GM12878 (cell line): ENCODE results near the gene ANKRD60. TPM values are rescaled to one million over a fixed set of nuclear protein-coding genes. Genes with fewer than 3 reads are reported as not detected.

ENCODE experiments used
- ATAC-seq: fragments of 200-7000 bp; cut with Tn5 transposase; 3 replicates; pipeline ENCODE4 v1.9.1; 2020; ENCODE audit warnings: mild to moderate bottlenecking, moderate library complexity
- BruUV-seq: library from RNA; stranded (reverse); fragments of 400-500 nt; replicated peaks from 2 replicates; lab custom pipeline; 2021; lab: Mats Ljungman, UMichigan
- CTCF ChIA-PET: fragments of 300-600 bp; sonication (Branson Sonifier 250); formaldehyde crosslinking; extraction: SDS; loops from one replicate; lab custom pipeline; 2021; ENCODE audit warnings: inconsistent platforms; lab: Yijun Ruan, JAX
- POLR2A ChIA-PET: fragments of 350-600 bp; formaldehyde crosslinking; extraction: SDS; loops from one replicate; lab custom pipeline; 2021; ENCODE audit warnings: inconsistent platforms; lab: Charles Lee
- RAD21 ChIA-PET: fragments of 300-600 bp; sonication (Branson Sonifier 250); formaldehyde crosslinking; loops from one replicate; lab custom pipeline; 2023; ENCODE audit warnings: antibody characterized with exemption; ENCODE audit not compliant: unreplicated experiment; lab: Charles Lee
- SMC1A ChIA-PET: fragments of 300-600 bp; sonication (Branson Sonifier 250); formaldehyde crosslinking; loops from one replicate; lab custom pipeline; 2023; ENCODE audit not compliant: unreplicated experiment, uncharacterized antibody; lab: Charles Lee
- DNase-seq: peaks from one replicate; pipeline ENCODE4 v3.0.0-alpha.2; 2011; ENCODE audit warnings: low read depth, low spot score
- FAIRE-seq: peaks from 3 replicates; lab custom pipeline; 2011; peaks lifted over from hg19 to GRCh38; lab: Jason Lieb, UNC
- H2AFZ ChIP-seq: 2 replicates; pipeline ENCODE4 v1.6.0; 2011; ENCODE audit warnings: low read depth, low read length, control low read depth; ENCODE audit not compliant: control insufficient read depth
- H3K27ac ChIP-seq: 2 replicates; pipeline ENCODE4 v1.5.1; 2011; ENCODE audit warnings: control low read depth; ENCODE audit not compliant: control insufficient read depth, insufficient read depth
- H3K27me3 ChIP-seq, 2 experiments: replicated peaks in 1 of 2; 2 replicates each; pipeline versions ENCODE4 v1.6.0 to v1.6.1; 2011; ENCODE audit warnings: low read length in 1 of 2; ENCODE audit not compliant: control insufficient read depth in 2 of 2, insufficient read depth in 2 of 2
- H3K36me3 ChIP-seq, 2 experiments: 2 replicates each; pipeline ENCODE4 v1.5.1; 2011; ENCODE audit warnings: low read length in 1 of 2; ENCODE audit not compliant: control insufficient read depth in 2 of 2, insufficient read depth in 2 of 2
- H3K4me1 ChIP-seq: 2 replicates; pipeline ENCODE4 v1.6.1; 2011; ENCODE audit warnings: mild to moderate bottlenecking, low read length, moderate library complexity, mixed read lengths; ENCODE audit not compliant: control insufficient read depth, insufficient read depth
- H3K4me2 ChIP-seq: 2 replicates; pipeline ENCODE4 v1.6.0; 2011; ENCODE audit warnings: control low read depth; ENCODE audit not compliant: control insufficient read depth, insufficient read depth
- H3K4me3 ChIP-seq: fragments of 200-600 bp; sonication (generic); 2 replicates; pipeline ENCODE4 v1.5.1; 2016
- H3K79me2 ChIP-seq: 2 replicates; pipeline ENCODE4 v1.6.0; 2011; ENCODE audit warnings: low read length; ENCODE audit not compliant: control insufficient read depth, insufficient read depth
- H3K9ac ChIP-seq: 2 replicates; pipeline ENCODE4 v1.8.0; 2011; ENCODE audit warnings: low read length, control low read depth, mixed read lengths; ENCODE audit not compliant: control insufficient read depth, insufficient read depth
- H3K9me3 ChIP-seq: replicated peaks from 3 replicates; pipeline ENCODE4 v1.5.1; 2011; ENCODE audit warnings: mild to moderate bottlenecking, low read length; ENCODE audit not compliant: control insufficient read depth, insufficient read depth
- H4K20me1 ChIP-seq: 2 replicates; pipeline ENCODE4 v1.6.0; 2011; ENCODE audit not compliant: control insufficient read depth, insufficient read depth
- BCLAF1 ChIP-seq: fragments of 450-650 bp; IDR thresholded peaks from 2 replicates; pipeline ENCODE4 v1.6.1; 2017; ENCODE audit warnings: antibody characterized with exemption, mild to moderate bottlenecking, moderate library complexity
- CBX5 ChIP-seq: sonication (generic); IDR thresholded peaks from 2 replicates; pipeline ENCODE4 v1.6.1; 2016; ENCODE audit warnings: low read depth, moderate library complexity, mild to moderate bottlenecking, inconsistent platforms
- CHD4 ChIP-seq: fragments of 200-600 bp; sonication (generic); IDR thresholded peaks from 2 replicates; pipeline ENCODE4 v1.6.1; 2016; ENCODE audit warnings: mild to moderate bottlenecking
- HSF1 ChIP-seq: fragments of 150-350 bp; IDR thresholded peaks from 2 replicates; pipeline ENCODE4 v1.6.1; 2014; ENCODE audit warnings: mild to moderate bottlenecking, low read depth, low read length
- NFXL1 ChIP-seq: fragments of 450-650 bp; IDR thresholded peaks from 2 replicates; pipeline ENCODE4 v1.6.1; 2017; ENCODE audit warnings: antibody characterized with exemption, mild to moderate bottlenecking, borderline replicate concordance
- PBX3 ChIP-seq: IDR thresholded peaks from 2 replicates; pipeline ENCODE4 v1.6.1; 2011; ENCODE audit warnings: mild to moderate bottlenecking, low read depth, low read length, moderate library complexity; ENCODE audit not compliant: insufficient replicate concordance
- POLR2AphosphoS2 ChIP-seq: IDR thresholded peaks from 2 replicates; pipeline ENCODE4 v1.6.1; 2011; ENCODE audit warnings: low read depth, mild to moderate bottlenecking, low read length, improper control_type of control experiment, moderate library complexity
- RB1 ChIP-seq: fragments of 450-650 bp; formaldehyde crosslinking; IDR thresholded peaks from 2 replicates; pipeline ENCODE4 v1.6.1; 2017; ENCODE audit warnings: mild to moderate bottlenecking, borderline replicate concordance
- RELA ChIP-seq: fragments of 450-650 bp; IDR thresholded peaks from 2 replicates; pipeline ENCODE4 v1.8.0; 2014; ENCODE audit warnings: borderline replicate concordance; ENCODE audit not compliant: partially characterized antibody
- STAT3 ChIP-seq: IDR thresholded peaks from 2 replicates; pipeline ENCODE4 v1.6.1; 2011; ENCODE audit warnings: low read depth, low read length, improper control_type of control experiment
- TCF7 ChIP-seq: IDR thresholded peaks from 2 replicates; pipeline ENCODE4 v1.6.1; 2014; ENCODE audit warnings: antibody characterized with exemption, borderline replicate concordance
- ZBTB33 ChIP-seq: fragments of 450-650 bp; IDR thresholded peaks from 2 replicates; pipeline ENCODE4 v1.6.1; 2017; ENCODE audit warnings: mild to moderate bottlenecking
- ZNF207 ChIP-seq: fragments of 450-650 bp; IDR thresholded peaks from 2 replicates; pipeline ENCODE4 v1.6.1; 2014; ENCODE audit warnings: antibody characterized with exemption, mild to moderate bottlenecking, borderline replicate concordance
- WGBS: methylation state at CpG from one replicate; pipeline ENCODE4 v1.1.6; 2016; ENCODE audit warnings: low lambda C conversion rate; ENCODE audit not compliant: insufficient replicate concordance, insufficient coverage; ENCODE audit errors: missing lambda C conversion rate; 5-methylcytosine and 5-hydroxymethylcytosine counted together
- in situ Hi-C: fragments of 300-500 bp; cut with MboI; formaldehyde crosslinking; loops from 9 replicates; pipeline ENCODE4 v1.14.3; 2018; ENCODE audit warnings: mixed read lengths
- intact Hi-C: fragments of 100-400 bp; cut with micrococcal nuclease; formaldehyde crosslinking; loops from one replicate; pipeline ENCODE4 v1.14.2; 2022; ENCODE audit not compliant: unreplicated experiment
- polyA plus RNA-seq, 11 experiments: library from polyadenylated mRNA; depleted of rRNA in 4 of 11; unstranded in 6 of 11; stranded (reverse) in 5 of 11; fragments of >200 nt; fragmentation: Nextera tagmentation in 4 of 11; fragmentation: Illumina TruSeq in 1 of 11; extraction: Ambion mirVana in 4 of 11; extraction: Trizol in 1 of 11; gene quantifications; 1 replicate in 1 of 11; 2 replicates in 10 of 11; pipeline versions ENCODE4 v1.2.1 to v1.2.3, GENCODE V29; 2011 to 2016; ENCODE audit warnings: inconsistent platforms in 2 of 11, missing spikeins in 2 of 11, low read depth in 1 of 11
- total RNA-seq, 4 experiments: library from RNA; depleted of rRNA in 3 of 4; stranded (reverse); fragments of >200 nt in 3 of 4; fragmentation: Illumina TruSeq in 1 of 4; extraction: Trizol in 1 of 4; gene quantifications; 2 replicates each; pipeline versions ENCODE4 v1.2.1 to v1.2.3, GENCODE V29; 2013 to 2021

The ANKRD60 gene
- total and polyA plus RNA-seq, 10 of the 15 experiments (the other 5 are each of a cell fraction or from before 2014, with no cell fraction given): not detected

- TF ChIP-seq RB1 (no peak), RELA (no peak), HSF1 (no peak), ZNF207 (no peak), NFXL1 (no peak)
- TF ChIP-seq, all 136 proteins: peak for 0
Measured at GRCh38 chr20:58242824-58243223, 14.4 kb upstream of the ANKRD60 start (continued).

GRCh38 chr20:58241766-58242465 lies 13.5 kb upstream of the ANKRD60 start:
- no peak for FAIRE-seq
- RAD21 ChIA-PET: no interaction called here
- BruUV-seq: no TSS peak
- no peaks in the 10 kb centered on the region for H3K27me3 ChIP-seq
- no peak for TF ChIP-seq TCF7
- TF ChIP-seq ZBTB33: no peak
- TF ChIP-seq STAT3: no peak
- TF ChIP-seq POLR2AphosphoS2: no peak
- no peak for TF ChIP-seq BCLAF1
- TF ChIP-seq PBX3: no peak
- TF ChIP-seq CHD4: no peak
- no peak for TF ChIP-seq CBX5
- TF ChIP-seq, all 136 proteins: peak for 0
- Histone ChIP-seq H3K27ac (no peak overlapping the region), H2AFZ (no peak overlapping the region), H3K9me3 (no peaks in the 10 kb centered on the region), H3K9ac (no peak overlapping the region), H4K20me1 (no peaks in the 10 kb centered on the region), H3K79me2 (no peaks in the 10 kb centered on the region), H3K4me1 (no peaks in the 10 kb centered on the region; the same call in 1 of the 2 replicates), H3K36me3 (peaks cover 4 to 6% of the 10 kb centered on the region in 2 experiments; a peak in 3 of 4 replicates), H3K4me3 (no peak overlapping the region), H3K4me2 (no peak overlapping the region)
- CTCF ChIA-PET: interaction anchor here (2.0 kb wide), 1 partner anchor 8 kb away, joined by 6 read pairs; no protein-coding TSS in a partner anchor
- WGBS: 88% methylated on average over 6 of the region's 6 CpGs
- DNase-seq (no peak), ATAC-seq (no peak)
- SMC1A ChIA-PET: no interaction called here
- POLR2A ChIA-PET: interaction anchor here (0.6 kb wide), 1 partner anchor 126 kb away, joined by 3 read pairs; no protein-coding TSS in a partner anchor
- in situ Hi-C loops: loop anchor here (25.0 kb wide), 1 partner anchor 445 kb away; the partner anchor contains the start of gene NPEPL1
- intact Hi-C loops: no loop called here
